ENCODE results near the gene RNF133. TPM values are rescaled to one million over a fixed set of nuclear protein-coding genes. Genes with fewer than 3 reads are reported as not detected.

RNF133 gene
- total RNA-seq (2021; fragmentation: NEBNext Ultra II Directional; extraction: Animal tissue kit (Norgen Biotek cat#: 25700)): not detected
- long read RNA-seq: 0 reads

GRCh38 chr7:122699017-122699416 is at the start of gene RNF133:
Gene RNF133 (minus strand): TSS chr7:122699117. CDS start chr7:122698918, 199 bp downstream.
- no peaks in the 10 kb centered on the region for H3K4me1 Mint-ChIP-seq (ENCODE audit: low read depth)
- no peak within 1 kb of the TSS for H3K4me3 Mint-ChIP-seq
- TF ChIP-seq CTCF (IDR thresholded peaks at IDR 0.05): no peak
- H3K9me3 Mint-ChIP-seq: peaks cover 48% of the 10 kb centered on the region
- DNase-seq: no peak
- no peaks in the 10 kb centered on the region for H3K36me3 Mint-ChIP-seq (ENCODE audit: low read depth)
- no peak within 1 kb of the TSS for H3K27ac Mint-ChIP-seq
- no peaks in the 10 kb centered on the region for H3K27me3 Mint-ChIP-seq (ENCODE audit: insufficient read depth)

DNA sequence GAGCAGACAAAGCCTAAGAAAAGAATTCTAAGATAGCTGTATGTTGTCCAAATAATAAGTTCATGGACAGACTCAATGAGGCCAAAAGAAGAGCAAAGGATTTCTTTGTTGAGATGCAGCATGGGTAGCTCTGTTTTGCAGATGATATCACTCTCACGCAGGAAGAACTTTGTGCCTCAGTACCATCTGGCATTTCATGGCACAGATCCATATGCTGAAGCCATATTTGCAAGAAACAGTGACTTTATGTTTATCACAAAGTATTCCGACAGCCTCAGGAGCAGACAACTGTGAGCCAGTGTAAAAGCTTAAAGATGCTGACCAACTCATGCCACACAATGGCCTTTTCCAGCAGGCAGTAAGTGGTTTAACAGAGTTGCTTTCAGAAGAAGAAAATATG is 49.3 kb upstream of the RNF133 start:
- H3K9me3 Mint-ChIP-seq: peaks cover 38% of the 10 kb centered on the region
- no peak overlapping the region for H3K27ac Mint-ChIP-seq

GRCh38 chr7:122746948-122747347 is 48.0 kb upstream of the RNF133 start:
- H3K4me1 Mint-ChIP-seq (ENCODE audit: low read depth): no peaks in the 10 kb centered on the region
- TF ChIP-seq CTCF (IDR thresholded peaks at IDR 0.05): no peak
- no peak overlapping the region for H3K4me3 Mint-ChIP-seq
- no peak for DNase-seq
- no peaks in the 10 kb centered on the region for H3K27me3 Mint-ChIP-seq (ENCODE audit: insufficient read depth)
- H3K36me3 Mint-ChIP-seq (ENCODE audit: low read depth): no peaks in the 10 kb centered on the region; the same call in 1 of the 2 replicates
- peaks cover 39% of the 10 kb centered on the region for H3K9me3 Mint-ChIP-seq
- H3K27ac Mint-ChIP-seq: no peak overlapping the region

More for the DNA sequence above, 49.3 kb upstream of the RNF133 start:
- Mint-ChIP-seq H3K27me3 (ENCODE audit: insufficient read depth) (no peaks in the 10 kb centered on the region), H3K4me1 (ENCODE audit: low read depth) (no peaks in the 10 kb centered on the region), H3K36me3 (ENCODE audit: low read depth) (no peaks in the 10 kb centered on the region; the same call in 1 of the 2 replicates), H3K4me3 (no peak overlapping the region)
- no peak for DNase-seq
- TF ChIP-seq CTCF (IDR thresholded peaks at IDR 0.05): no peak

DNA sequence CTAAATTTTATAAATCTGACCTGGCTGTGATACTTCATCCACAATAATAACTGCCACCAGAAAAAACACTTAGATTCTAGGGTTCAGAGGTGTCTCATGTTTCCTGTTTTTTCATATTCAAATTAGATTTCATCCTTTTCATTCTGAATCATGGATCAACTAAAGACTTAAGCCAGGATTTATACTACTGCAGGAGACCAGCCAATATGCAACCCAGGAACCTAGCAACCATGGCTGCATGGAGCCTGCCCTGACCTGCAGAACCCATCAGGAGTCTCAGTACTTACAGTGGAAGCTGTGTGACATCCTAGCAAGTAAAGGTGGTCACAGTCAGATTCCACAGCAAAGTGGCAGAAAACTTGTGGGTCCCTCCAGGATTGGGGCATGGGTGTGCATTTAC is 44.3 kb upstream of the RNF133 start:
- H3K27me3 Mint-ChIP-seq (ENCODE audit: insufficient read depth): no peaks in the 10 kb centered on the region
- no peaks in the 10 kb centered on the region for H3K4me1 Mint-ChIP-seq (ENCODE audit: low read depth)

DNA sequence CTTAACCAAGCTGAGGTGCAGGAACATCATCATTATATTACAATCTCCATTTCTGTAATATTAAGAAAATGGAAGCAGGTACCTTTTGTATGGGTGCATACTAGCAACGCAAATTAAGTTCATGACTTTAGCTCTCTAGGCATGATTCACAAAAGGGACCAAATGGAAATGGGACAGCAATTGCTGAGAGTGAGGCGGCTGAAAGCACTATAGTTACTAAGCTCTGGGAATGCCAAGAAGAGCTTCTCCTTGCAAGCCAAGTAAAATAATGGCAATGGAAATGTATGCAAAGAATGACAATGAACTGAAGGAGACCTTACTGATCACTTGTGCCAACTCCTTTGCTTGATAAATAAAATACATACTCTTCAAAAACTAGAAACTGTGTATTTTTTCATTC is 40.0 kb upstream of the RNF133 start:
- DNase-seq: no peak
- Mint-ChIP-seq H3K9me3 (peaks cover 32% of the 10 kb centered on the region), H3K4me1 (ENCODE audit: low read depth) (no peaks in the 10 kb centered on the region), H3K27ac (no peak overlapping the region), H3K27me3 (ENCODE audit: insufficient read depth) (no peaks in the 10 kb centered on the region), H3K4me3 (no peak overlapping the region), H3K36me3 (ENCODE audit: low read depth) (no peaks in the 10 kb centered on the region; the same call in 1 of the 2 replicates)
- no peak for TF ChIP-seq CTCF (IDR thresholded peaks at IDR 0.05)

More for the DNA sequence above, 44.3 kb upstream of the RNF133 start:
- Mint-ChIP-seq H3K27ac (no peak overlapping the region), H3K36me3 (ENCODE audit: low read depth) (no peaks in the 10 kb centered on the region; the same call in 1 of the 2 replicates), H3K9me3 (peaks cover 40% of the 10 kb centered on the region), H3K4me3 (no peak overlapping the region)
- no peak for DNase-seq
- TF ChIP-seq CTCF (IDR thresholded peaks at IDR 0.05): no peak

GRCh38 chr7:122736183-122736582 is 37.3 kb upstream of the RNF133 start:
- Mint-ChIP-seq H3K36me3 (ENCODE audit: low read depth) (no peaks in the 10 kb centered on the region; the same call in 1 of the 2 replicates), H3K27ac (no peak overlapping the region), H3K4me3 (no peak overlapping the region), H3K27me3 (ENCODE audit: insufficient read depth) (no peaks in the 10 kb centered on the region), H3K9me3 (peaks cover 31% of the 10 kb centered on the region), H3K4me1 (ENCODE audit: low read depth) (no peaks in the 10 kb centered on the region)
- TF ChIP-seq CTCF (IDR thresholded peaks at IDR 0.05): no peak
- DNase-seq: no peak

Data from HFFc6 (cell line).